Effector memory CD4-positive, alpha-beta T cell (primary cell): ENCODE results near the gene NAA80.
A peak's percentile ranks its signal among the peaks of the same experiment; 100 is the strongest.

Experiments used
- DNase-seq, 3 donors: peaks; one replicate each; pipeline ENCODE4 v3.0.0-alpha.2; 2020
- H3K27ac ChIP-seq: 2 replicates; pipeline ENCODE4 v1.7.0; 2013; ENCODE audit warnings: mild to moderate bottlenecking, low read length, moderate library complexity; ENCODE audit not compliant: insufficient read depth, poor library complexity, severe bottlenecking
- H3K27me3 ChIP-seq: replicated peaks from 2 replicates; pipeline ENCODE4 v1.7.0; 2013; ENCODE audit warnings: mild to moderate bottlenecking, low read length; ENCODE audit not compliant: insufficient read depth, control insufficient read depth, poor library complexity, severe bottlenecking
- H3K36me3 ChIP-seq: 2 replicates; pipeline ENCODE4 v1.7.0; 2013; ENCODE audit warnings: mild to moderate bottlenecking, low read length, moderate library complexity; ENCODE audit not compliant: control insufficient read depth, insufficient read depth
- H3K4me1 ChIP-seq: 2 replicates; pipeline ENCODE4 v1.7.0; 2013; ENCODE audit warnings: low read length, mild to moderate bottlenecking; ENCODE audit not compliant: control insufficient read depth, insufficient read depth, poor library complexity, severe bottlenecking
- H3K4me3 ChIP-seq: 2 replicates; pipeline ENCODE4 v1.7.0; 2013; ENCODE audit warnings: low read length, low read depth, mild to moderate bottlenecking; ENCODE audit not compliant: insufficient read depth, poor library complexity, severe bottlenecking
- H3K9me3 ChIP-seq: 2 replicates; pipeline ENCODE4 v1.7.0; 2013; ENCODE audit warnings: mild to moderate bottlenecking, low read length, moderate library complexity; ENCODE audit not compliant: control insufficient read depth
- total RNA-seq, 3 donors: gene quantifications; one replicate each; lab custom pipeline; 2026; lab: John Stamatoyannopoulos, UW

NAA80 gene, protein sequence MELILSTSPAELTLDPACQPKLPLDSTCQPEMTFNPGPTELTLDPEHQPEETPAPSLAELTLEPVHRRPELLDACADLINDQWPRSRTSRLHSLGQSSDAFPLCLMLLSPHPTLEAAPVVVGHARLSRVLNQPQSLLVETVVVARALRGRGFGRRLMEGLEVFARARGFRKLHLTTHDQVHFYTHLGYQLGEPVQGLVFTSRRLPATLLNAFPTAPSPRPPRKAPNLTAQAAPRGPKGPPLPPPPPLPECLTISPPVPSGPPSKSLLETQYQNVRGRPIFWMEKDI
- total RNA-seq: 18.7 to 21.3 (median 20.6) reads per million in 3 donors

DNA sequence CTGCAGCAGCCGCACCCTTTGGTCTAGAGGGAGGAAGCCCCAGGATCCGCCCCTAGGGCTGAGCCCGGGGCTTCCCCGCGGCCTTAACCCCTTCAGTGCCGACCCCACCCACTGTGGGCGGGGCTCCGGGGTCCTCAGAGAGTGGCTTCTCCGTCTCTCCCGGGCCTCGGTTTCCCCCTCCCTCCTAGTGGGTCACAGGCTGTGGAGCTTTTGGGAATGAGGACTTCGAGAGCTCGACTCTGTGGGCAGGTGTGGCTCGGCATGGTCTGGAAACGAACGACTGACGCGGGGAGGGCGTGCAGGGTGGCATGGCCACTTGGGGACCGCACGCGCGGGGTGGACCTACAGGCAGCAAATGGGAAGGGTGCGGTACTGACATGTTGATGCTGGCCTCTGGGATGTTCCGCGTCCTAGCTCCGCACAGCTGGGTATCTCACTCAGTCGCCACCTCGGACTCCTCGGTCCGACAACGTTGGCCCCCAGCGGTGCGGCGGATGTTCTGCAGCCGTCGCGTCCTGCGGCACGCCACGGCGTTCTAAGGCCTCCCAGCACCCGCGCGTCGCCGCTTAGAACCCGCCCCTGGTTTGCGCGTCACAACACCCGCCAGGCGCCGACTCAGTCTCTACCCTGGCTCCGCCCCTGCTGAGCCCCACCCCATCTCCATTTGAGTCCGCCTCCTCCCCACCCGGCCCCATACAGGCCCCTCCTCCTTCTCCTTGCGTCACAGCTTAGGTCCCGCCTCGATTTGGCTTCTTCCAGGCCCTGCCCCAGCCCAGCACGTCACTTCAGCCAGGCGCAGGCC is at the start of gene NAA80, which contains the start of gene HYAL3:
Gene NAA80, minus strand, starts transcription at position 570 of the 802 bp plus-strand sequence. CDS start 1,942 bp downstream, outside the sequence.
Gene HYAL3, minus strand, starts transcription at position 570 of the 802 bp plus-strand sequence. CDS start 3,803 bp downstream, outside the sequence.
- H3K4me1 ChIP-seq: peaks cover 22% of the 10 kb centered on the region
- H3K36me3 ChIP-seq: no peaks in the 10 kb centered on the region
- H3K4me3 ChIP-seq: peak within 1 kb of the TSS; percentile 67
- DNase-seq: peak; percentile 99
- H3K27ac ChIP-seq: peak within 1 kb of the TSS; percentile 90
- no peaks in the 10 kb centered on the region for H3K27me3 ChIP-seq
- H3K9me3 ChIP-seq: no peaks in the 10 kb centered on the region

DNA sequence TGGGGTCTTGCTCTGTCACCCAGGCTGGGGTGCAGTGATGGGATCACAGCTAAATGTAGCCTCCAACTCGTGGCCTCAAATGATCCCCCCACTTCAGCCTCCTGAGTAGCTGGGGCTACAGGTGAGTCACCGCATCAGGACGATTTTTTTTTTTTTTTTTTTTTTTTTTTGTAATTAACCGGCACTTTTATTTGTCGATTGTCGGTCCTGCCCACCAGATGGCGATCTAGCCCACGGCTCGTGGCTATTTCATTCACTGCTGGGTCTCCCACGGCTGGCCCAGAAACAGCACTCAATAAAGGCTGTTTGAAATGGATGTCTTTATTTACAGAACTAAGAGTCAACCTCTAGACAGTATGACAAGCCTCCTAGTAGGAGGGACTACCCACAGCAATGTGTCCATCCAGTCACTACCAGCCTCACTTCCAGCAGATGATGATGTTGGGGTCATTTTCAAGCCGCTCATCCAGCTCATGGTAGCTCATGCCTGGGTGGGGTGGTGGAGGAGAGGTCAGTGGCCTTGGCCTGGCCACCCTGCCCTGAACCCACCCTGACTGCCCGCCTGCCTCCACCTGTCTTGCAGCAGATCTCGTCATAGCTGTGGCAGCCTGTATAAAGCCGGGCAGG is 48.1 kb upstream of the NAA80 start:
- H3K4me3 ChIP-seq: no peak overlapping the region
- DNase-seq: peak; percentile 66 to 77 (median 70)
- no peak overlapping the region for H3K27ac ChIP-seq
- H3K27me3 ChIP-seq: no peaks in the 10 kb centered on the region
- no peaks in the 10 kb centered on the region for H3K9me3 ChIP-seq
- peaks cover 16% of the 10 kb centered on the region for H3K36me3 ChIP-seq
- peaks cover 44% of the 10 kb centered on the region for H3K4me1 ChIP-seq

DNA sequence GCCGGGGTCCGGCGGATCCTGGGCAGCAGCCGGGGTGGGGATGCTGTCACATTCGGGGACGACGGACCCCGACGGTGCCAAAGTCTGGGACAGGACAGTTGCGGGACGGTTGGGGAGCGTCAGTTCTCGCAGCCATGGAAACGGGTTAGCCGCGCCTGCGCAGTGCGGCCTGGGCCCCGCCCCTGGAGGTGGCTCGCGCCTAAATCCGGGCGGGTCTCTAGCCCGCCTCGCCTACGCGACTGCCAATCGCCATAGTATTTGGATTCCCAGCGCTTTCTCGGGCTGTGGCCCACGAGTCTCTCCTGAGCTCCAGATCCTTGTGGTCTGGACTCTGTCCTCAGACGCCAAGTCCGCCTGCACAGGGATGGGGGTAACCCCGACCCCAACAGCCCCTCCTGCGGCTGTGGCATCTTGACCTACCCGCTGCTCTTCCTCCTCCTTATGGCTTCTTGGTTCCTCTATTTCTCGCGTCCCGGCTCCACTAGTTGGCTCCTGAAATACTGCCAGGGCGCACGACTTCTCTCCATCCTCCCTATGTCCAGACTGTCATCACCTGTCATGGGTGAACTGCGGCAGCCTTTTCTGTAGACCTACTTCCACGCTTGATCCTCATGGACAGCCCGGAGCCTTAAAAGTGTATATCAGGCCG is 46.5 kb upstream of the NAA80 start, which contains the start of gene ZMYND10:
Gene ZMYND10, minus strand, starts transcription at position 147 of the 649 bp plus-strand sequence. CDS start 153 bp downstream, outside the sequence.
- Histone ChIP-seq H3K27me3 (no peaks in the 10 kb centered on the region), H3K9me3 (no peaks in the 10 kb centered on the region), H3K27ac (no peak within 1 kb of the TSS), H3K4me1 (peaks cover 42% of the 10 kb centered on the region), H3K4me3 (peak within 1 kb of the TSS; percentile 33), H3K36me3 (peaks cover 16% of the 10 kb centered on the region)
- peak; percentile 60 to 77 (median 63) for DNase-seq

DNA sequence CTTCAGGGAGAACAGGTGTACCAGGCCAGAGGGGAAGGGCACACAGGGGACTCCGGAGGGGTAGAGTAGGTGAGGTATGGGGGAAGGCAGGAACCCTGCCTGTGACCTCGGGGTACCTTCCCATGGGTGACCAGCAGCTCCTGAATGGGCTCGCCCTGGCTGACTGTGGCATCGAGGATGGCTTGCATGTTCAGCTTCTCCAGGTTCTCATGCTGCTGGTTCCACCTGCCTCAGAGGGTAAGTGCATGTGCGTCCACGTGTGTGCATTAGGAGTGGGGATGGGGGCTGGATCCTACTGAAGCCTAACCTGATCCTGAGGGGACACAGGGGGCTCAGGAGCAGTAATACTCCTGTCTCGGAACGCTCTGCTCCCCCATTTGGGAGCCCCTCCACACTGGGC is 45.8 kb upstream of the NAA80 start:
- Histone ChIP-seq H3K36me3 (peaks cover 16% of the 10 kb centered on the region), H3K4me1 (peaks cover 44% of the 10 kb centered on the region), H3K27me3 (no peaks in the 10 kb centered on the region), H3K27ac (no peak overlapping the region), H3K9me3 (no peaks in the 10 kb centered on the region), H3K4me3 (no peak overlapping the region)
- no peak for DNase-seq

DNA sequence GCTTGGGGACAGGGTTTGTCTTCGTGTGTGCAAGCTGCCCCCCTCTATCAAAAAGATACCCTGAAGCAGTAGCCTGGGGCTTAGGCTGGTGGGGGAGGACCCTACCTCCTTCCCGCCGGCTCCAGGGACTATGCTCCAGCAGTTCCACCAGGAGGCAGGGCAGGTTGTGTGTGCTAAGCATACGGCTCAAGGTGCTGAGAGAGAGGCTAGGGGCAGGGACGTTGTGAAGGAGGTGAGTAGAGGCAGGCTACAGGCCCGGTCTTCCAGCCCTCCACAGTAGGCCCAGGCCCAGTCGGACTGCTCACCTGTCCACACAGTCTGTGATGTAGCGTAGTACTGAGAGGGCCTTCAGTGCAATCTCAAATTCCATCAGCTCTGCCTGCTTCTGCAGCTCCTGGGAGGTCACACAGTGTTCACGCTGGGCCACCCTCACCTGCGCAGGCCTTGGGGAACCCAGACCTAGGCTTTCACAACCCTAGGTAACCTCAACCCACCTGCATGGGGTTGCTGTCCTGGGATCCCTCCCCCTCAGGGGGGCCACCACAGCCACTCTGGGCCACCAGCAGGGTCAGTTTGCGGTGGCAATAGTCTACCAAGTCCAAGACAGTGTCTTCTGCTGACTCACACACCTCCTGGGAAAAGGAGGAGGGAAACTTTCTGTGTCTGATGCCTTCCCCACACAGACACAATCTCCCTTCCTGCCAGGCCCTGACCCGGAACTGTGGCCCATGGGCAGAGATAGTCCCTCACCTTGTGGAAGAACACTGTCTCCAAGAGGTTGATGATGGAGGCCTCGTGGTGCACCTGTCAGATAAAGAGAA is 43.8 kb upstream of the NAA80 start:
- no peak for DNase-seq
- Histone ChIP-seq H3K27me3 (no peaks in the 10 kb centered on the region), H3K36me3 (peaks cover 3% of the 10 kb centered on the region), H3K4me1 (peaks cover 46% of the 10 kb centered on the region), H3K9me3 (no peaks in the 10 kb centered on the region), H3K4me3 (no peak overlapping the region), H3K27ac (no peak overlapping the region)

DNA sequence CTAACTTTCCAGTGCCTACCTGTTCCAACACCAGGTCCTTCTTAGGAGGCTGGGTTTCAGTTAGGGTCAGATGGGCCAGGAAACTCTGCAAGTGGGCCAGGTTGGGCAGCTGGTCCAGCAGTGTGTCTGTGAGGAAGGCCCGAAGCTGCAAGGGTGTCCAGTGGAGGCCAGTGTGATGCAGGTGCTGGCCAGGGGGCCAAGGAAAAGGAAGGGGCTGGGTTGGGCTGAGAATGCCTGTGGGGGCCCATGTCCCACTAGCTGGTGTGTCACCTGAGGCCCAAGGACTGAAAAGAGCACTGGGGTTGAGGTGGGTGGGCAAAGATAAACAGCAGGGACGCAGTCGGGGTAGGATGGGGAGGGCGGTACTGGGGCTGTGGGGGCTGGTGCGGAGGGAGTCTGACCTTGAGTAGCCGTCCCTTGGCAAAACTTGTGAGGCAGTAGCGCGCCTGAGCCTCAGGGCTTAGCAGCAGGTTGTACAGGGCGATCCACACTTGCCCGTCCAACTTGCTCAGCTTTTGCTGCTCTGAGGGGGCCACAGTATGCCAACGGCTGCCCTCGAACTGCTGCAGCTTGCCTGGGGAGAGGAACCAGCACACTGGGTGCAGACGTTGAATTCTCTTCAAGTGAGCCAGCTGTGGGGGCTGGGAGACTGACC is 42.9 kb upstream of the NAA80 start:
- DNase-seq: no peak
- Histone ChIP-seq H3K9me3 (no peaks in the 10 kb centered on the region), H3K27ac (no peak overlapping the region), H3K4me3 (no peak overlapping the region), H3K27me3 (no peaks in the 10 kb centered on the region), H3K36me3 (no peaks in the 10 kb centered on the region), H3K4me1 (peaks cover 43% of the 10 kb centered on the region)

DNA sequence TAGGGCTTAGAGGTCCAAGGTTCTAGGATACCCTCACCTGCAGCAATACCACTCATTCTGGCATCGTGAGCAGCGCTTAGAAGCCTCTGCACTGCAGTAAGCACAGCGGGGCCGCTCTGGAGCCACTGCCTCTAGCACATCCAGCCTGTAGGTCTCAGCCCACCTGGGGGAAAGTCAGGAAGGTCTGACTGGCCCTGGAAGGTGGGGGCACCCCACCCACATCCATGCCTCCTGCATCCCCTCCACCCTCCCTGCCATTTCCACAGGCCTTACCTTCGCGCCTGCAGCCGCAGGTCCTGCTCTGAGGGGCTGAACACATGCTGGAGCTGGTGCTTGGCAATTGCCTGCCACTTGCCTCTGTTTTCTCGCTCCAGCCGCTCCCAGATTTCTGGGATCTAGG is 42.3 kb upstream of the NAA80 start:
- no peaks in the 10 kb centered on the region for H3K36me3 ChIP-seq
- no peaks in the 10 kb centered on the region for H3K9me3 ChIP-seq
- H3K27ac ChIP-seq: peak overlapping the region; percentile 95
- no peak overlapping the region for H3K4me3 ChIP-seq
- no peak for DNase-seq
- peaks cover 42% of the 10 kb centered on the region for H3K4me1 ChIP-seq
- H3K27me3 ChIP-seq: no peaks in the 10 kb centered on the region

DNA sequence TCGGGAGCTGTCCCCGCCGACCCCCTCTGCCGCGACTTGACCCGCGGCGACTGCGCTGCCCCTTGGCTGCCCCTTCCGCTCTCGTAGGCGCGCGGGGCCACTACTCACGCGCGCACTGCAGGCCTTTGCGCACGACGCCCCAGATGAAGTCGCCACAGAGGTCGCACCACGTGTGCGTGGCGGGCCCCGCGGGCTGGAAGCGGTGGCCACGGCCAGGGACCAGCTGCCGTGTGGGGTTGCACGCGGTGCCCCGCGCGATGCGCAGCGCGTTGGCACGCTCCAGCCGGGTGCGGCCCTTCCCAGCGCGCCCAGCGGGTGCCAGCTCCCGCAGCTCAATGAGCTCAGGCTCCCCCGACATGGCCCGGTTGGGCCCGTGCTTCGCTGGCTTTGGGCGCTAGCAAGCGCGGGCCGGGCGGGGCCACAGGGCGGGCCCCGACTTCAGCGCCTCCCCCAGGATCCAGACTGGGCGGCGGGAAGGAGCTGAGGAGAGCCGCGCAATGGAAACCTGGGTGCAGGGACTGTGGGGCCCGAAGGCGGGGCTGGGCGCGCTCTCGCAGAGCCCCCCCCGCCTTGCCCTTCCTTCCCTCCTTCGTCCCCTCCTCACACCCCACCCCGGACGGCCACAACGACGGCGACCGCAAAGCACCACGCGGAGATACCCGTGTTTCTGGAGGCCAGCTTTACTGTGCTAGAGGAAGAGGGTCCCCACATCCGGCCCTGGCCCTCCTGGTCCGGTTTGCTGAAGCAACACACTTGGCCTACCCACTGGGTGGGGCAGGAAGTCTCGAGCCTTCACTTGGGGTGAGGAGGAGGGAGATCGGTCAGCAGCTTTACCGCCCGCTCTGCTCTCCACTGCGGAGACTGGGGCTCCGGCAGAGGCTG is 41.5 kb upstream of the NAA80 start, which contains the start of gene RASSF1:
Gene RASSF1, minus strand, starts transcription at position 389 of the 882 bp plus-strand sequence. Its CDS starts 31 bp downstream, at position 358.
- Histone ChIP-seq H3K9me3 (no peaks in the 10 kb centered on the region), H3K4me3 (peak within 1 kb of the TSS; percentile 51), H3K27ac (peak within 1 kb of the TSS; percentile 95), H3K4me1 (peaks cover 42% of the 10 kb centered on the region), H3K36me3 (no peaks in the 10 kb centered on the region), H3K27me3 (no peaks in the 10 kb centered on the region)
- DNase-seq: peak; percentile 47 to 65 (median 48)
